VCaP (cell line): ENCODE measurements around the gene ICA1L.

Experiments
- H3K27ac ChIP-seq: fragments of 450-650 bp; 2 replicates; pipeline ENCODE4 v1.5.1; 2017
- TF ChIP-seq, protein P1 (sequence below): fragments of 450-650 bp; conservative IDR thresholded peaks from 2 replicates; pipeline ENCODE4 v1.5.1; 2017; ENCODE audit warnings: mild to moderate bottlenecking, moderate library complexity

The ICA1L gene

DNA sequence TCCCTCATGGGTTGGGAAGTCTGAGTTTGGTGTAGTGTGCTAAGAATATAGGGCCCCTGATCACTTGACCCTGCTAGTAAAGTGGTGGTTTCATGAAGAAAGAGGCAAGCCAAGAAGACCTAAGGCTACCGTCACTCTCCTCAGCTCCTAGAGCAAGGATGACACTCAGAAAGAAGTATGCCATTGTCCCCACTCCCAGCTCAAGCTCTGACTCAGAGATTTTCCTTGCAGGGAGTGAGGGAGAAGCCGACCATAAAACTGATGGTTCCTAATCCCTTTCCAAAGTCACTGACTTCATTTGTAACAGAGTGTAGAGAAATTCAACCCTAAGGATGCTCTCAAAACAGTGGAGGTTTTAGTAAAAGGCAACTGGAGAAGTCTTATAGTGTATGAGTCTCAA, 80.9 kb downstream of the ICA1L start:
- no peak overlapping the region for H3K27ac ChIP-seq
- TF ChIP-seq, protein P1, sequence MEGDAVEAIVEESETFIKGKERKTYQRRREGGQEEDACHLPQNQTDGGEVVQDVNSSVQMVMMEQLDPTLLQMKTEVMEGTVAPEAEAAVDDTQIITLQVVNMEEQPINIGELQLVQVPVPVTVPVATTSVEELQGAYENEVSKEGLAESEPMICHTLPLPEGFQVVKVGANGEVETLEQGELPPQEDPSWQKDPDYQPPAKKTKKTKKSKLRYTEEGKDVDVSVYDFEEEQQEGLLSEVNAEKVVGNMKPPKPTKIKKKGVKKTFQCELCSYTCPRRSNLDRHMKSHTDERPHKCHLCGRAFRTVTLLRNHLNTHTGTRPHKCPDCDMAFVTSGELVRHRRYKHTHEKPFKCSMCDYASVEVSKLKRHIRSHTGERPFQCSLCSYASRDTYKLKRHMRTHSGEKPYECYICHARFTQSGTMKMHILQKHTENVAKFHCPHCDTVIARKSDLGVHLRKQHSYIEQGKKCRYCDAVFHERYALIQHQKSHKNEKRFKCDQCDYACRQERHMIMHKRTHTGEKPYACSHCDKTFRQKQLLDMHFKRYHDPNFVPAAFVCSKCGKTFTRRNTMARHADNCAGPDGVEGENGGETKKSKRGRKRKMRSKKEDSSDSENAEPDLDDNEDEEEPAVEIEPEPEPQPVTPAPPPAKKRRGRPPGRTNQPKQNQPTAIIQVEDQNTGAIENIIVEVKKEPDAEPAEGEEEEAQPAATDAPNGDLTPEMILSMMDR: no peak

DNA sequence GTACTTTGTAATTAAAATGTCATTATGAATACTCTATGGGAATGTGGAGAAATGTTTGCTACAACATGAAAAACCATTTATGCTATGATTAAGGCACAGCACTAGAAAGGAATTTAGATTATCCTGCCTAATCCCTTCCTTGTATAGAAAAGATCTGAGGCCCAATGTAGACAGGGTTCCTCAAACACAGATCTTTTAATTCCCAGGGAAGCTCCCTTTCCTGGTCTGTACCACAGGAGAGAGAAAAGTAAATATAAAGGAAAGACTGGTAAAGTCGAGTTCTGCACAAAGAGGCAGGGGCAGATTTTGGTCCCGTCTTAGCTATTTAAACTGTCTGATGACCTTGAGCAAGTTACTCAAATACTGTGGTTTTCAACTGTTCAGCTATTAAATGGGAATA, 84.7 kb downstream of the ICA1L start:
- TF ChIP-seq, protein P1: no peak

DNA sequence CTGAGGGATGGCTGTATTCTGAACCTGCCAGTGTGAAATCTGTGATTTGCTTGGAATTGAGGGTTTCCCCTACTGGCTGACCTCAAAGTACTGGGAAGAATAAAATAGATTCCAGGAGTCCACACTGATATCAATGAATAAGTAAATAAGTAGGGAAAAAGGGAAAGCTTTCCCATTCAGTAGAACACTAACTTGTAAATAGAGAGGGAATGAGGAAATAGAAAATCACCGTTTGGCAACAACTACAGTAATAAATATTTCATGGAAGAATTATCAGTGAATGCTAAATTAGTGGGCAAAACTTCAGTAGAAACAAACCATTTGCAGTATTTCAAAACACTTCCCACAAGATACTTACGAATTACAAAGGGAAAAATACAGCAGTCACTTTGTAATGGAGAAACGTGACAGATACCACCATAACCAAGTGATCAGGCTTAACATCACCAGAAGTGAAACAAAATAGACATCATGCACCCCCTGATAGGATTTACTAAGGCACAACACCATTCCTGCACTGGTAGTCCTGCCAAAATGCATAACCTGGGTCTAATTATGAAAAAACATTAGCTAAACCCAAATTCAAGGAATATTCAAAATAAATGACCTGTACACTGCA, 88.5 kb downstream of the ICA1L start:
- H3K27ac ChIP-seq: no peak overlapping the region
- TF ChIP-seq, protein P1: no peak

More for the DNA sequence above, 84.7 kb downstream of the ICA1L start:
- H3K27ac ChIP-seq: no peak overlapping the region

DNA sequence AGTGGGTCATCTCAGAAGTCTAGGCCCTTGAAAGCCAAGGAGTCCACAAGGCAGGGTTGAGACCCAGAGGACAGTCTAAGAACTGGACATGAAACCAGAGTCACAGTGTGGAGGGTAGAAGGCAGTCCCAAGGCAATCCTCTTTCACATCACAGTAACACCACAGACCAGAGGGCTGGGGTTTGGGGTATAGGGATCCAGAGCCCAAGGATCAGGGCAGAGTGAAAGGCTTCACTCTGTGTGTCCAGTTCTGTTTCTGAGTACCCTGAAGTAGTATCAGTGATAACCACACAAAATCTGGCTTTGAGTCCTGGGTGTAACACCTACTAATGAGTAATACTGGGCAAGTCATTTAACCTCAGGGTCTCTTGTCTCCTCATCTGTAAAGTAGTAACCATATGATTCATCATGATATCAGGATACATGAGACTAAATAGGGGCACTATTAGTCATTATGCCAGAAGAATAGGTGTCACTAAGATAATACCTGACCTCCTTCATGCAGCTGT, 91.0 kb downstream of the ICA1L start:
- TF ChIP-seq, protein P1: no peak
- no peak overlapping the region for H3K27ac ChIP-seq

DNA sequence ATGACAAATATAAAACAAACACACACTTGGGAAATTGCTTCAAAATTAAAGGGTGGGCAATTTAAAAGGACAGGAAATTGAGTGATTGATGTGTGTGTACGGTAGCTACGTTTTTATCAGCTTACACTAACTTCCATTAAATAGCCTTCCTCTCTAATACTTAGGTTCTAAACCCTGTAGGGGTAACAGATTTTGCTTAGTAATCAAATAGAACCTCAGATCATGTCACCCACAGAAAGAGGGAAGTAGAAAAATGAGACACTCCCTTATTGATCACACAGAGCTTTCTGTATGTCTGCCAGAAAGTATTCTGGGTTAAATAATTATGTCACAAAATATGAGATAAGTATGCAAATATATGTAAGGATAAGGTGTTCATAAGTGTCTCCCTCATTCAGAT, 93.3 kb downstream of the ICA1L start:
- no peak overlapping the region for H3K27ac ChIP-seq
- TF ChIP-seq, protein P1: no peak

DNA sequence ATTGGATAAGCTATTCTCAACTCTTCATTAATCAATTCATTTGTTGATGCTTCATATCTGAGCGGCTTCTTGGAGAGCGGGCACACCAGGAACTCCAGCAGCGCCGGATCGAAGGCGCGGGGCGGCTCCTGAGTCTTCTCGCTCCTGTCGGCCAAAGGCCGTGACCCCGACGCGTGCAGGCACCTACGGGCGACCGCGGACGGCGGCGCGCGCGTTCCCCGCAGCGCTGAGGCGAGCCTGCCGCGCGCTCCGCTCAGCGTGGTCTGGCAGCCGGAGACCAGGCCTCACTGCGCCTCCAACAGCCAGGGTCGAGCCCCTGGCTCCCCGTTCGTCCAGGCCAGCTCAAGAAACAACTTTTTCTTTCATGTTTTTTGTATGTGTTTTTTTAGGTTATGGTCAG, 97.5 kb downstream of the ICA1L start:
- TF ChIP-seq, protein P1: no peak
- peak overlapping the region; percentile 74 for H3K27ac ChIP-seq

DNA sequence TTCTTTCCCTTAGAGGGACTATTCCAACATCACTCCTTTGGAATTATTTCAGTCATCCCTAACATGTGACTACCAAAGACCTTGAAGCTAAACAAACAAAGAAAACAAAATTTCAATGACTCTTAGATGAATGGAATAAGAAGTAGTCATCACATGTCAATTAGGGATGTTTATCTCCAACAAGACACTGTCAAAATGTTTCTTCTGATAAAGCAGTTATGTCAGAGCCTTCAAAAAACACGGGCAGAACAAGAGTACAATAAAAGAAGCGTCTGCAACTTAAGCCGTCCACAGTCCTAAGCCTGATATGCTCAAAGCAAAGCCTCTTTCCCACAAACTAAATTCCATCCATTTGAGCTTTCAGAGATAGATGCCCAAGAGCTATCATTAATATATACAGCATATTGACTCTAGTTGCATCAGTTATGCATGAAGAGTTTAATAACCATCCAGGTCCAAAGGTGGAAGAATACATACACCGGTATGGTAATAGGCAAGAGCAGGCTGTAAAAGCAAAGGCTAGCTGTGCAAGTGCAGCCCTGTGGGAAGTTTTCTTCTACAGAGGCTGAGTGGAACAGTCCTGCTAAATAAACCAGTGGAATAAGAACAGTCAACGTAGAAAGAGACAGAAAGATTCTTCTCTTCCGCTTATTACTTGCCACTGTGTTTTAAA, 98.1 kb downstream of the ICA1L start:
- TF ChIP-seq, protein P1: no peak
- peak overlapping the region; percentile 74 for H3K27ac ChIP-seq
